ENCODE measurements around the gene DDC.

Gene DDC

GRCh38 chr7:50564640-50565558, at the start of gene DDC:
TSS of gene DDC (minus strand) at chr7:50565405. CDS start at chr7:50544085, 21,320 bp downstream.
- no peak for FAIRE-seq
- DNase-seq (ENCODE audit: insufficient read length, low spot score), result no peak

GRCh38 chr7:50613473-50613872, 48.3 kb upstream of the DDC start:
- no peak for TF ChIP-seq POLR2A (IDR thresholded peaks at IDR 0.05; ENCODE audit: low read depth, low read length)
- no peak for DNase-seq (ENCODE audit: insufficient read length, low spot score)
- FAIRE-seq, result no peak

More at GRCh38 chr7:50564640-50565558, at the start of gene DDC:
- no peak for TF ChIP-seq POLR2A (IDR thresholded peaks at IDR 0.05; ENCODE audit: low read depth, low read length)

- FAIRE-seq (no peak), DNase-seq (ENCODE audit: insufficient read length, low spot score) (no peak)
- TF ChIP-seq POLR2A (IDR thresholded peaks at IDR 0.05; ENCODE audit: low read depth, low read length), result no peak
Observed at GRCh38 chr7:50612704-50613103, 47.5 kb upstream of the DDC start.

- DNase-seq (ENCODE audit: insufficient read length, low spot score), result peak; percentile 59
- FAIRE-seq, result no peak
- TF ChIP-seq POLR2A (IDR thresholded peaks at IDR 0.05; ENCODE audit: low read depth, low read length), result no peak
Observed at GRCh38 chr7:50610521-50611277, 45.5 kb upstream of the DDC start.

GRCh38 chr7:50608196-50608906, 43.1 kb upstream of the DDC start:
- no peak for DNase-seq (ENCODE audit: insufficient read length, low spot score)
- no peak for FAIRE-seq

GRCh38 chr7:50607524-50608125, 42.4 kb upstream of the DDC start:
- FAIRE-seq, result no peak
- TF ChIP-seq POLR2A (IDR thresholded peaks at IDR 0.05; ENCODE audit: low read depth, low read length), result no peak
- no peak for DNase-seq (ENCODE audit: insufficient read length, low spot score)

More at GRCh38 chr7:50608196-50608906, 43.1 kb upstream of the DDC start:
- TF ChIP-seq POLR2A (IDR thresholded peaks at IDR 0.05; ENCODE audit: low read depth, low read length), result no peak

- no peak for FAIRE-seq
- no peak for TF ChIP-seq POLR2A (IDR thresholded peaks at IDR 0.05; ENCODE audit: low read depth, low read length)
- DNase-seq (ENCODE audit: insufficient read length, low spot score), result no peak
Observed at GRCh38 chr7:50605059-50605458, 39.9 kb upstream of the DDC start.

GRCh38 chr7:50603287-50603686, 38.1 kb upstream of the DDC start:
- DNase-seq (ENCODE audit: insufficient read length, low spot score) (no peak), FAIRE-seq (no peak)
- no peak for TF ChIP-seq POLR2A (IDR thresholded peaks at IDR 0.05; ENCODE audit: low read depth, low read length)

GRCh38 chr7:50599385-50599784, 34.2 kb upstream of the DDC start:
- FAIRE-seq, result no peak

GRCh38 chr7:50598460-50599343, 33.5 kb upstream of the DDC start:
- DNase-seq (ENCODE audit: insufficient read length, low spot score) (no peak), FAIRE-seq (no peak)
- no peak for TF ChIP-seq POLR2A (IDR thresholded peaks at IDR 0.05; ENCODE audit: low read depth, low read length)

More at GRCh38 chr7:50599385-50599784, 34.2 kb upstream of the DDC start:
- no peak for DNase-seq (ENCODE audit: insufficient read length, low spot score)
- no peak for TF ChIP-seq POLR2A (IDR thresholded peaks at IDR 0.05; ENCODE audit: low read depth, low read length)

- TF ChIP-seq POLR2A (IDR thresholded peaks at IDR 0.05; ENCODE audit: low read depth, low read length), result no peak
- DNase-seq (ENCODE audit: insufficient read length, low spot score) (no peak), FAIRE-seq (no peak)
Observed at GRCh38 chr7:50596484-50596883, 31.3 kb upstream of the DDC start.

- TF ChIP-seq POLR2A (IDR thresholded peaks at IDR 0.05; ENCODE audit: low read depth, low read length), result no peak
- no peak for FAIRE-seq
- DNase-seq (ENCODE audit: insufficient read length, low spot score), result peak; percentile 51
Observed at GRCh38 chr7:50595491-50596102, 30.4 kb upstream of the DDC start.
